Lower leg skin (tissue), 4 donors: ENCODE measurements around the gene C3orf18. TPM values are rescaled to one million over a fixed set of nuclear protein-coding genes. Genes with fewer than 3 reads are reported as not detected.

Source experiments
- DNase-seq, 2 donors: peaks; one replicate each; pipeline ENCODE4 v3.0.0-alpha.2; 2019; ENCODE audit warnings: low spot score in 2 of 2
- H3K4me3 ChIP-seq: fragments of 200-600 bp; sonication (generic); 2 replicates; pipeline ENCODE4 v1.5.1; 2017; ENCODE audit warnings: mild to moderate bottlenecking, low read depth; ENCODE audit not compliant: poor library complexity, severe bottlenecking
- CTCF ChIP-seq, 3 donors: fragments of 450-650 bp; IDR thresholded peaks; one replicate each; pipeline ENCODE4 v1.5.1; 2016; ENCODE audit warnings: antibody characterized with exemption in 3 of 3, mild to moderate bottlenecking in 3 of 3, moderate library complexity in 2 of 3
- POLR2A ChIP-seq, 2 donors: fragments of 450-650 bp; IDR thresholded peaks; one replicate each; pipeline ENCODE4 v1.6.1; 2016 to 2017; ENCODE audit warnings: antibody characterized with exemption in 2 of 2, mild to moderate bottlenecking in 1 of 2, moderate library complexity in 1 of 2
- WGBS, 2 donors: methylation state at CpG; one replicate each; pipeline ENCODE4 v1.1.5; 2018; 5-methylcytosine and 5-hydroxymethylcytosine counted together
- intact Hi-C: fragments of 100-400 bp; cut with DNase I; formaldehyde crosslinking; loops from one replicate; pipeline ENCODE4 v1.15.0; 2023; ENCODE audit warnings: low total_unique reads
- total RNA-seq, 4 donors: library from RNA; depleted of rRNA; stranded (reverse); fragments of >200 nt; gene quantifications; one replicate each; pipeline ENCODE4 v1.1.0, GENCODE V29; 2016

Gene C3orf18
- total RNA-seq, 4 donors from 2014 or later = 0.27 to 3.9 (median 2.0) TPM

DNA sequence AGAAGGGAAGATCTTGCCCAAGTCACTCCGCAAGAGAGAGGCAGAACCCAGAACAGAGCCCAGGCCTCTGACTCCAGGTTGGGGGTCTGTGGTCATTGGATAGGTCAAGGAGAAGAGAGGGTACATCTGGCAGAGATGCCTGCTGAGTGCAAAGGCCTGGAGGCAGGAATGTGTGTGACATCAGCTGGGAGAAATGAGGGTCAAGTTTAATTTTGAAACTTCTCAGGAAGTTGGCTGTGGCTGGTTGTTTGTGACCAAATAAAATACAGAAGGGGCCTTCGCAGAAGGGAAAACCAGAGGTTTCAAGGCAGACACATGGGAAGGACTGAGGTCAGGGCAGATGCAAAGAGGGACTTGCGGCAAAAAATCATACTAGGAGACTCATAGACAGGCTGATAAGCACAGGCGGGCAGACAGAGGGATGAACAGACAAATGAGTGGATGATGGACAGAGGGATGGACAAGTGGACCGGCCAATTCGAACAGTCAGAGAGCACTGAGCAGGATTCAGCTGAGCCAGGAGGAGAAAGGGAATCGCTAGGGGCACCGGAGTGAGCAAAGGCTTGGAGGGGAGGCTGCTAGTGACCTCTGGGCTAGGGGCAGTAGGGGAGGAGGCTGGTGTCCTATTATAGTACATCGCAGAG is 35.4 kb downstream of the C3orf18 start:
- intact Hi-C loops = no loop called here

GRCh38 chr3:50531201-50531600 is 36.3 kb downstream of the C3orf18 start:
- no peak for DNase-seq
- TF ChIP-seq POLR2A (IDR thresholded peaks at IDR 0.05) (no peak), CTCF (IDR thresholded peaks at IDR 0.05) (no peak)
- 90 to 93% methylated on average over 4 of the region's 4 CpGs for WGBS, 2 donors
- intact Hi-C loops = no loop called here
- H3K4me3 ChIP-seq = no peak overlapping the region

More for the DNA sequence above, 35.4 kb downstream of the C3orf18 start:
- no peak overlapping the region for H3K4me3 ChIP-seq
- WGBS, 2 donors = 80 to 93% methylated on average over 9 of the region's 9 CpGs
- no peak for TF ChIP-seq POLR2A (IDR thresholded peaks at IDR 0.05)
- TF ChIP-seq CTCF (IDR thresholded peaks at IDR 0.05) = no peak
- no peak for DNase-seq

DNA sequence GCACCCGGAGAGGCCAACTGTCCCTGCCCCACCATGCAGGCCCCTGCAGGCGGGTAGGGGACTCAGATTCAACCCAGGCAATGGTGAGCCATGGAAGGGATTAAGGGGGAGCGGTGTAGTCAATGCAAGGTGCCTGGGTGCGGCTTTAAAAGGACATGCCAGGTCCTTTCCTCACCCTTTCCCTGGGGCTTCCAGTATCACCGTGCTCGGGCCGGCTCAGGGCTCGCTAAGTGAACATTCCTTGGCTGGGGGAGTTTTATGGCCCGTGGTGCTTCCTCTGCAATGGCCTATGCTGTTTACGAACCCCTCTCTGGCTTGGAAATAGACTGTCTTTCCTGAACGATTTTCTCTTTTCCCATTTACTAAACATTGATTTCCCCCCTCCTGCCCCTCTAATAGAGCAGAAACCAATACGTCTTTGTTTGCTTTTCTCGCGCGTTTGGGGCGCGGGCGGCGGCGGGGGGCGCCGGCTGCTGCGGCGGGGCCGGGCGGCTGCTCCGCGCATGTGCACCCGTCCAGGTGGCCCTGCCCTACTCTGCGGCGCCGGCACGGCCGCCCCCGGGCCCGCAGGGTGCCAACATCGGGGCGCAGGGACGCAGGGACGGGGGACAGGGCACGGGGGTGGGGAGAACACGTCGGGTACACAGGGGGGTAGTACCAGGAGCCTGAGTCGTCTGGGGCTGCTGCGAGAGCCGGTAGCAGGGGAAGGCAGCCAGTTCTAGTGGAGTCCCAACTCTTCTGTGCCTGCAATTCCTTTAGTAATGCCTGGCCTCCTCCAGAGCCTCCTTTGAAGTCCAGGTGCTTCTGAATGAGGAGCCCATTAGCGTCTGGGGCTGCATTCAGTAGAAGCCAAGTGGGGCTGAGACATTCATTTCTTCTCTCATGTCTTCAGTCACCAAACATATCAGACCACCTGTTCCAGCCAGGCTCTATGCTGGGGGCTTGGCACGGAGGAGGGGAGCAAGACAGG is 37.3 kb downstream of the C3orf18 start:
- 11 to 27% methylated on average over 44 to 48 of the region's 48 CpGs for WGBS, 2 donors
- TF ChIP-seq CTCF (IDR thresholded peaks at IDR 0.05) (no peak), POLR2A (IDR thresholded peaks at IDR 0.05) (no peak)
- no peak overlapping the region for H3K4me3 ChIP-seq
- intact Hi-C loops = no loop called here
- DNase-seq = no peak

DNA sequence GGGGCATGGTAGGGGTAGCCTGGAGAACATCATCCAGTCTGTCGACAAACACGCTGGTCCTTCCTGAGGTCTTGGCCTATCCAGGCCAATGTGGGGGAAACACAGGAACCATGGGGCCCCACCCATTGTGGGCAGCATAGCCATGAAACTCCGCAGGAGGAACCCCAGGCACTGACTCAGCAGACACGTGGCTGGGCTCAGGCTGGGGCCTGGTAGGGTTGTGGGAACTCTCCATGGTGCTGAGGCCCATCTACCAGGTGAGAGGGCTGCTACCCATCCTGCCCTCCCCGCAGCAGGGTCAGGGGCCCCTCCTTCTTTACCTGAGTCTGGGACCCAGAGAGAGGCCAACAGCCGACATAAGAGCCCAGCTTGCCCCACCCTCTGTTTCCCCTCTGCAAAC is 41.6 kb downstream of the C3orf18 start:
- 41 to 44% methylated on average over 6 of the region's 6 CpGs for WGBS, 2 donors
- DNase-seq = peak in 1 of 2 donors; percentile 30
- intact Hi-C loops = no loop called here
- H3K4me3 ChIP-seq = no peak overlapping the region
- TF ChIP-seq CTCF (IDR thresholded peaks at IDR 0.05) (no peak), POLR2A (IDR thresholded peaks at IDR 0.05) (no peak)

- WGBS, 2 donors = 77 to 78% methylated on average over 8 to 9 of the region's 9 CpGs
Observed at GRCh38 chr3:50525191-50525910, 42.2 kb downstream of the C3orf18 start.

More at GRCh38 chr3:50525191-50525910, 42.2 kb downstream of the C3orf18 start:
- TF ChIP-seq POLR2A (IDR thresholded peaks at IDR 0.05) (no peak), CTCF (IDR thresholded peaks at IDR 0.05) (no peak)
- intact Hi-C loops = no loop called here
- no peak for DNase-seq
- H3K4me3 ChIP-seq = no peak overlapping the region
